Measurements from ENCODE around the gene KLHDC1.

GRCh38 chr14:49732896-49733295 is 40.0 kb downstream of the KLHDC1 start:
- TF ChIP-seq, protein P1, sequence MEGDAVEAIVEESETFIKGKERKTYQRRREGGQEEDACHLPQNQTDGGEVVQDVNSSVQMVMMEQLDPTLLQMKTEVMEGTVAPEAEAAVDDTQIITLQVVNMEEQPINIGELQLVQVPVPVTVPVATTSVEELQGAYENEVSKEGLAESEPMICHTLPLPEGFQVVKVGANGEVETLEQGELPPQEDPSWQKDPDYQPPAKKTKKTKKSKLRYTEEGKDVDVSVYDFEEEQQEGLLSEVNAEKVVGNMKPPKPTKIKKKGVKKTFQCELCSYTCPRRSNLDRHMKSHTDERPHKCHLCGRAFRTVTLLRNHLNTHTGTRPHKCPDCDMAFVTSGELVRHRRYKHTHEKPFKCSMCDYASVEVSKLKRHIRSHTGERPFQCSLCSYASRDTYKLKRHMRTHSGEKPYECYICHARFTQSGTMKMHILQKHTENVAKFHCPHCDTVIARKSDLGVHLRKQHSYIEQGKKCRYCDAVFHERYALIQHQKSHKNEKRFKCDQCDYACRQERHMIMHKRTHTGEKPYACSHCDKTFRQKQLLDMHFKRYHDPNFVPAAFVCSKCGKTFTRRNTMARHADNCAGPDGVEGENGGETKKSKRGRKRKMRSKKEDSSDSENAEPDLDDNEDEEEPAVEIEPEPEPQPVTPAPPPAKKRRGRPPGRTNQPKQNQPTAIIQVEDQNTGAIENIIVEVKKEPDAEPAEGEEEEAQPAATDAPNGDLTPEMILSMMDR (IDR thresholded peaks at IDR 0.05), result no peak
- TF ChIP-seq POLR2A (IDR thresholded peaks at IDR 0.05), result no peak

Data from thyroid gland (tissue), 4 donors.